PC-3 (cell line): ENCODE data around the gene COMMD2.

Experiments used
- CTCF ChIP-seq: fragments of 300-600 bp; sonication (generic); conservative IDR thresholded peaks from 2 replicates; pipeline ENCODE4 v1.5.1; 2017; ENCODE audit warnings: antibody characterized with exemption, low read depth, mild to moderate bottlenecking, low read length
- EZH2 ChIP-seq: fragments of 300-600 bp; sonication (generic); IDR thresholded peaks from one replicate; pipeline ENCODE4 v1.6.1; 2017; ENCODE audit warnings: antibody characterized with exemption, mild to moderate bottlenecking, low read length; ENCODE audit not compliant: unreplicated experiment
- EZH2phosphoT487 ChIP-seq: fragments of 300-600 bp; sonication (generic); IDR thresholded peaks from 2 replicates; pipeline ENCODE4 v1.6.1; 2018; ENCODE audit warnings: mild to moderate bottlenecking, antibody characterized with exemption, low read length, borderline replicate concordance

- TF ChIP-seq CTCF (no peak), EZH2 (no peak), EZH2phosphoT487 (no peak)
These were observed 45.4 kb downstream of the COMMD2 start for GRCh38 chr3:149706905-149707304.
